Measurements from ENCODE around the gene HOXC11.

HOXC11 gene

DNA sequence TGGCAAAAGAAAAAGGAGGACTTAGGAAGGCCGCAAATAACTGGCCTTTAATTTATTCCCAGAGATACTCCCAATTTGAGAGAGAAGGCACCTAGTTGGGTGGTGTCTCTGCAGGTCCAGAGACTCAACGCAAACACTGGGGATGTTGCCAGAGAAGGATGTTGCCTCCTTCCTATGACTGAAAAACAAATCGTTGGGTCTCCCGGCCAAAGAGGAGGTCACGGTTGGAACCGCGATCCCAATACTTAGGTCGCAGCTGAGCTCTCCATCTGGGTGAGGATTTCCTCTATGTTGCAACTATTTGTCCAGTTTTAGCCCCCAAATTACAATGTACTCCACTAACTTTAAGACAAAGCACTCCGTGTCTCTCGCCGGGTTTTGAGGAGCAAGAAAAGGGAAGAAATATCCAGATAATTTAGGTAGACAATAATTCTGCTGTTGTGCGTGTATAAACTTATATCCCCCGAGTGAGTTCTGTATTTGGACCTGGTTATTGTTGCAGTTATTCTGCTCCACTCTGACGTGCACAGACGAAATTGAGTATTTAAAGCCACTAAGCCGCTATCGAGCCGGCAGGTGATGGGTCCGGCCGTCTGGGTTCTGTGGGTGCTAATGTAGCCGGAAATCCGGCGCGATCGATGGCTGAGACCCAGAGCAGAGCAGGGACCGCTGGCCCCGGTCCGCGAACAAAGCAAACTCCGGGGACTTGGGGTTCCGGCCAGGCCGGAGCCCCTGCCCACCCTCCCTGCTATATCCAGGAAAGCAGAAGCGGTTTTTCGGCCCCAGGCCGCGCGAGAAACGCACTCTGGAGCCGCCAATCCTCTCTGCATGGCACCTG lies 12.5 kb upstream of the HOXC11 start:
- DNase-seq: no peak

DNA sequence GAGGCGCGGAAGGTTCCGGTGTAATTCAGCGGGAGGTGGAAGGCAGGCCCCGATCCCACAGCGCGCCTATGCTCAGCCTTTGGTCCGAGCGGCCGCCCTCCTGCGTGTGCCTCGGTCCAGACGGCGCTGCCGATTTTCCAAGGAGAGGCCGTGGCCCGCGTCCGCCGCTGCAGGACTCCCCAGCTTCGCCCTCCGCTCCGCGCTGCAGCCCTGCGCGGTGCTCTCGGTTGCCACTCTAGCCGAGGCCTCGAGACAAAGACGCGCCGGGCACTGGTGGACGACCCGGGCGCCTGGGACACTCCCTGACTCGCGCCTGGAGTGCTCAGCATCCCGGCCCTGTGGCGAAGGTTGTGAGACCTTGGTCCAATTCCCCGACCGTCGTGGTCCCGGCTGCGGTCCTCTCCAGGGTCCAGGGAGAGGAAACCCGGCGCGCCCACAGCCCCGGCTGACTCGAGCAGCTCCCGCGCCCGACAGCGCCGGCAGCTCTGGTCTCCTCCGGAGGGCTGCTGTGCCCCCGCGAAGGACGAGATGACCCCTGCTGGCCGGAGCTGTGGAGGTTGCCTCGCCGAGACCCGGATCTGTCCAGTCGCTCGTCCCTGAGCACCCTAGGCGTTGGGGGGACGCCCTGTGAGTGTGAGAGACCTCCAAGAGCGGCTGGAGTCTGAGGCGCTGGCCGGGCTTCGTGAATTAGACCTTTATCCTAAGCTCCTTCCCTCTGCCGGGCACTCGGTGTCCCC lies 11.7 kb upstream of the HOXC11 start:
- DNase-seq: no peak

DNA sequence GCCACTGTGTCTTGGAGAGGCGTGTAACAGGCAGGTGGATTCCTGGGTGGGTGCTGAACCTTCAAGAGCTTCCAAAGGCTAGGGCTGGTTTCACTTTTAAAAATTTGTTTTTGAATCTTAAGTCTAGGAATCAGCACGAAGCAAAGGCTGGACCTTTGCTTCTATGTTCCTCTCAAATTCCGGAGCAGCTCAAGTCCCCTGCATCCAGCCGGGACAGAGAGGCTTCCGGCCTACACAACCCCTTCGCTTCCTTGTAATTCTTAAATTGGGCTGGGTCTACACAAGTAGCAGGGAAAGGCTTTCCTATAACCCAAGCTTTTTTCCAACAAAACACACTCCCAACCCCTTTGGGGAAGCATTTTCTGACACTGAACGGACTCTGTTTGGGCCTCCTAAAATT lies 9.9 kb upstream of the HOXC11 start:
- no peak for DNase-seq

DNA sequence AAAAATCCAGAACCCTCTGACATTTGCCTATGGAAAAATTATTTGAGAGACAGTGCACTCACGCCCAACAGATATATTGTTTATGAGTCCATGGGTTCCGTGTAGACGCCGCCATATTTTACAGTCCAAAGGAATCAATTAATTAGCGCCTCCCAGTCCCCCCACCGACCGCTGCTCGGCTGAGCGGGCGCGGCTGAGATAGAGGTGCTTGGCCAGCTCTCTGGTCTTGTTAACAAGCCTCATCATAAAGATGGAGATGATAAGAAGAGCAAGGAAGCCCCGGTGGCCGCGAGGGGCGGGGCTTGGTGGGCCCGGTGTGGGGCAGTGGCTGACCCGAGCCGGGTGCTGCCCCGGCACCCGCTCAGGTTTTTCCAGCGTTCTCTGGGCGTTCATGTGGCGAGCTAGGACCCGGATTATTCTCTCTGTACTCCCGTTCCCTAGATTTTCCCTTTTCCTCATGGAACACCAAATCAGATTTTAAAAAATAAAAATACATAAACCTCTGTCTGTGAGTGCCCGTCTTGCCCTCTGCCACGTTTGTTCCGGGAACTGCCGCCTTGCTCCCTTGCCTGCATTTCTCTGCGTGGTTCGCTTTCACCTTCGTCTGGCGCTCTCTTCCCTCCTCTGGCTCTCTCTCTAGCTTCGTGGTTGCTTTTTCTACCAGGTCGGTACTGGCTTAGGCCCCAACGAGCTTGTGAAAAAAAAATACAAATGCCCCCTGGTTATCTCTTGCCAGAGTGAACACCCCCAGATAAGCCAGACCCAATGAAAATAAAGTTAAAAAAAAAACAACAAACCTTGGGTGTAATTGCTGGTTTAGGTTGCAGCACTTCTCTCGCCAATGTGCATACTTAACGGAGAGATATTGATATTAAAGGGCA lies 9.3 kb upstream of the HOXC11 start:
- DNase-seq: no peak

DNA sequence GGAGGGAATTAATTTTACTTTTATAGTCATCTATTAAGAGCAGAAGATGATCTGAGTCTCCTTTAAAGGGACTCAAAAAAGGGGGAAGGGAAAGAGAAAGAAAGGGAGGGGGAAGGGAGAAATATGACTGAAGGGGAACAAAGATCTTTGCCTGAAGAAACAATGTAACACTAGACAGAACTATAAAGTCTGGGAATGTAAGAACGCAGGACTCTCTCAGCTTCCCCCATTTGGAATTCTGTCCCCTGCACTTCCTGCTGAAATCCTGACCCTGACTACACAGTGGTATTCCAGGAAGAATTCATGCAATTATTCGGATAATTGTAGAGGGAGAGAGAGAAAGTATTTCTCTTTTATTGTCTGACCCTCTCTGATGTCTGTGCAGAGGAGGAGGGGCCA lies 8.6 kb upstream of the HOXC11 start:
- DNase-seq: no peak

DNA sequence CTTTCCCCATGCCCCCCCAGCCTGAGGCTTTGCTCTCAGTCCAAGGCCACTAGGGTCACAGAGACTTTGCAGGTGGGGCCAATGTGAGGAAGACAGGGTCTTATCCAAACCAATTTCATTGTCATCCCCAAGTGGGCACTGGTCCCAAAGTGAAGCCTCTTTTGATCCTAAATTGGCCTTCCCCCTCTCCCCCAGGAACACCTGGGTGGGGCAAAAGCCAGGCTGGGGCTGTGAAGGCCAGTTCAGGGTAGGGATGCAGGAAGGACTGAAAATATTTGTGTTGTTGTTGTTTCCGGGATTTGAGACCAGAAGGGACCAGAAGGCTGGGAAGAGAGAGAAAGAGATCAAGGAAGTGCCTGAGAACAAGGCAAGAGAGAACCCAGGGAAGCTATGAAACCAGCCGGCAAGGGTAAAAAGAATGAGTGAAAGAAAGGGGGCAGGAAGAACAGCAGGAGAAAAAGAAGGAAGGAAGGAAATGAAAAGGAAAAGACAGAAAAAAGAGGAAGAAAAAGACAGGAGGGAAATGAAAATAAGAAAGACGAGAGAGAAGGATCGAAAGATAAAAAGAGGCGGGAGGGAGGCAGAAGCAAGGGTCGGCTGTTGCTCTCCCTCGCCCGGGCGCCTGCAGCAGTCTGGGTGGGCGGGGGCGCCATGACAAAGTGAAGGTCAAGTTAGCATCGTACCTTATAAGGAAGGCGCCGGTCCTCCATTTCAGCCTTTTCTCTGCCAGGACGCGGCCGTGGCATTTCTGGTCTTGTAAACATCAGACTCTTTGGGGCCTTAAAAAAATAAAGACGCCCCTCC lies 7.4 kb upstream of the HOXC11 start:
- DNase-seq: no peak

DNA sequence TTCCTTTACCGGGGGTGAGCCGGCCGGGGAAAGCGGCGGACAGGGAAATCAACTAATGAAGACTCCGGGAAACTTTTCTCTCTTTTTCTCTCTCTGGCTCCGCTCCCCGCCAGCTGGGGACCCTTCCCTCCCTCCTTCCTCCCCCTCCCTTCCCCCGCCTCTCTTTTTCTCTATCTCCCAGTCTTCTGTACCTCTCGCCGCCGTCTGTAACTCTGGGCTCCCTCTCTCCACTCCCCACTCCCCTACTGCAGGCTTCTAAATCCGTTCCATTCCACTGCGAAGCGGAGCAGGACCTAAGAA lies 6.9 kb upstream of the HOXC11 start:
- no peak for DNase-seq

DNA sequence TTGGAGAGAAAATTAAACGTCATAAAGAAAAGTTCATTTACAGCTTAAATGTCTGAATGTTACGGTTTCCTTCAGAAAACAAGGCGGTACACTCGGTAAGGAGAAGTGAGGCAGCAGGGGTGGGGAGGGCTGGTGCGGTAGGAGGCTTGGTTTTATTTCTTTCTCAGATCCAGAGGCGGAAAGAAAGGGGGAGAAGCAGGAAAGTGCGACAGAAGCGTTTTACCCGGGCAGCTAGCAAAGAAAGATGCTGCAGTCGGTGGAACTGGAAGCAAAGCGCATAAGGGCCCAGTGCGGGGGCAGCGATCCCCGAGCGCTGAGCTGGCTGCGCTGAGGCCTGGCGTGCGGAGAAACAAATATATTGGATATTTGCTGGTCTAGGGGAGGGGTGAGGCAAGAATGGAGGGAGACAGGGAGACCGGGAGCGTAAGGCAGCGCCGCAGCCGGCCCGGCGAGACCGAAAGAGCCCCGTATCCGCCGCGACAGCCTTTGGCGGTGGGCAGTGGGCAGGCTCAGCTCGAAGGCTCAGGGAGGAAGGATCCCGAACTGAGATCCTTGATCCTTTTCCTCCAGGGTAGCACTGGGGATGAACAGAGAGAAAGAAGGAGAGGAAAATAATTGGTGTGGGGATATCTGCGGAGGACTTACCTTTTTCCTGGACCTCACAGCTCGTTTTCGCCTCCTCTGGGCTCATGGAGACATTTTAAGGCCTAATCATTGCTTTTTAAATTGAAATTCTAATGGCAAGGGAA lies 6.4 kb upstream of the HOXC11 start:
- DNase-seq: no peak

DNA sequence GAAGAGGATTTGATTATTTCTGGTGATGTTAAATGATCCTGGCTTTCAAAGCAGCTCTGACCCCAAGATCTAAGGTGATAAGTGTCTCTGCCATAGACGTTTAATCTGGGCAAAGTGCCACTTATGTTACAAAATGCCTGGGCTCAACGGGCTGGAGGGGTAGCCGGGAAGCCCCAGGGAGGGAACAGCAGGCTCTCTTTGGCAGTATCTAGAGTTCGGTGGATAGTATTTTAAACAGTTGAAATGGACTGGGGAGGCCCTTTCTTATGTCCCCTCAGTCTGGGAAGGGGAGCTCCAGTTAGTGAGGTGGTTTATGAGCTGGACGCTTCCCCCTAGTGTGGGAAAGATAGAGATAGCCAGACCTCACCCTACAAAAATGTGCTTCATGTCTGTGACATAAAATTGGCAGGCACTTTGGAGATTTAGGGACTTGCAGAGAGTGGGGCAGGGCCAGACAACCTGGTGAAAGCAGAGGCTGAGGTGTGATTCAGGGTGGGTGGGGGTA lies 5.5 kb upstream of the HOXC11 start:
- no peak for DNase-seq

DNA sequence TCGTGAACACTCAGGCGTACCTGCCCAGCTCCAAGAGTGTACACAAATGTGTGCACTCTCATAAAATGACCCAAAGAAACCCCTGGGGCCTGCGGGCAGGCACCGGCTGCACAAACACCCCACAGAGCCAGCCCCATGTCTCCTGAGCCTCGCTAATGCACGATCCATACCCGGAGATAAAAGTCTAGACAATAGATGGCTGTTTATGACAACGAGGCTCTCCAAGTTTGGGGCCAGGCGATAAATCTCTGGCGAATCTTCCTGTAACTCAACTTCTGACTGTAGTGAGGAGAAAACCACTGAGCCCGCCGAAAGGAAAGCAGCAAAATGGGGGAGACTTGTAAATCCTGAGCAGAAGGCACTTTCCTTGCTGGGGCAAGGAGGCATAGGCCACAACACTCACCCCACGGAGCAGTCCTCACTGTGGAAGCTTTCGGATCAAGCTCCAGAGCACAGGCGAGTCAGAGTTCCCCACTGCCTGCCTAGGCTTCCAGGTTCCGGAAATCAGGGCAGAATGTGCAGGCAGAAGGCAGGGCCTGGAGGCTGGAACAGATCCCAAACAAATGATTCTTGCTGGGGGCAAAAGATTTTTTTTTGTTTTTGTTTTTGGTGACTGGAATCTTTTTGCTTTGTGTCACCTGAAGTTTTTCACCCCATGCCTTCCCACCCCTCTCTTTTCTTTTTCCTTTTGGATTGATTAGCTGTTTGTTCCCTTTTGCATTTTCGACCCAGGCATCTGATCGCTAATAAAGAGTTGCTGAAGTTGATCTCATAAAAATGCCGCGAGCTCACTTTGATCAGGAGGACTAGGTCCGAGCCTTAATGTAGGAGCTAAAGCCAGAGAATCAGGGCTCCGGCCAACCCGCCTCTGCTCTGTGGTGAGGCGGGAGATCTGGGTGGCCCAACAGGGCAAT lies 4.5 kb upstream of the HOXC11 start:
- no peak for DNase-seq

DNA sequence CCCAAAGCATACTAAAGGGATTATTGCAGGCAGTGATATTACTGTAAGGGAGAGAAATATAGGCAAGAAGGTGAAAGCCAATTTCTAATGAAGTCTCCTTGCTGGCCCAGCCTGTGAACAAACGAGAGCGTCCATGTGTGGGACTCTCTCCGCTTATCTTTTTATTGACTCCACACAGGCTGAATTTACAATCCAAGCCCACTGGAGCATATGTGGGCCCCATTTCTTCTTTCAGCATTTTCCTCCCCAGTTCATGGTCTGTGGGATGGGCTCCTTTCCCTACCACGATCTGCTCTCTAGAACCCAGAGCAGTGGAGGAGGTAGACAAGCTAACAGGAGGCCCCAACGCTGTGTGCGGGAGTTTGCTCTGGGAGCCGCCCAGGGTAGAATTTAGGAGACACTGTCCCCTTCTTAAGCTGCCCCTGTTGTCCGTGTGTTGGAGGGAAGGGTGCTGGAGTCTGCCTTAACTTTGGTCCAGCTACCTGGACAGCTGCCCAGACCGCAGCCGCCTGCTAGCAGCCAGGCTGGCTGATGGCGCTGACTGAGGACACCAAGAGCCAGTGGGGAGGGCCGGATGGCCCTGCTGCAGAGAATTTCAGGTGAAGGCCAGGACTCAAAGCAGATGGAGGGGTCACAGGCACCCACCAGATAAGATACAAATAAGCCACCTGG lies 3.2 kb upstream of the HOXC11 start:
- no peak for DNase-seq

DNA sequence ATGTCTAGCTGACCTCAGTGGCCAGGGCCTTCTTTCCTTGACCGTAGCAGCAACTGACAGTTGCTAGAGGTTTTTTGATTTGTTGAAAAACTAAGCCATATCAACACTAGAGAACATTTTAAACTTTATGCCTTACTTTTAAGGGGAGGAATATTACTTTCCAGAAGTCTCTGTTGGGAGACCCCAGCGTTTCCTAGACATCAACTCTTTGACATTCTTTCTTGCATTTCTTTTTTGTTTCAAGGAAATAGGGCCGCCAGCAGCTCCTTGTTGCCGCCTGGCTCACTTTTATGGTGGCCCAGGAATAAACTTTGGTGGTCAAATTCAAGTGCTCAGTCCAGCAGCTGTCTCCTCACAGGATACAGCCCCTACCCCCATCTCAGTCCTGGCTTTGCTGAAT lies 2.5 kb upstream of the HOXC11 start:
- no peak for DNase-seq

DNA sequence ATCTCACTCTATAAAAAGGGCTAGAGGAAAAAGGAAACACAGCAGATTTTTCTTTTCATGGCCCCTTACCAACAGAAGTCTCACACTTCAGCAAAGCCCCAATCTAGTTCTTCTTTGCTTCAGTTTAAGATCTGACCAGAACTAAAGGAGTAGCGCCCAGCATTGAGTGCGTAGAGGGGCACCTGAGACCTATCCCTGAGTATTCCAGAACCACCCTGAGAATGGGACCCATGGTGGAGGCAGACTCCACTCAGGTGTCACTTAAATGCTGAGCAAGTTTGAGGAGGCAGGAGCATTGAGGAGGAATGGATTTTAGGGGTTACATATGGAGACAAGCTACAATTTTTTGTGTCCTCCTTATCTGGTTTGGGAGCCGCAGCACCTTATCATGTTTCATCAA lies 1.8 kb upstream of the HOXC11 start:
- DNase-seq: no peak

DNA sequence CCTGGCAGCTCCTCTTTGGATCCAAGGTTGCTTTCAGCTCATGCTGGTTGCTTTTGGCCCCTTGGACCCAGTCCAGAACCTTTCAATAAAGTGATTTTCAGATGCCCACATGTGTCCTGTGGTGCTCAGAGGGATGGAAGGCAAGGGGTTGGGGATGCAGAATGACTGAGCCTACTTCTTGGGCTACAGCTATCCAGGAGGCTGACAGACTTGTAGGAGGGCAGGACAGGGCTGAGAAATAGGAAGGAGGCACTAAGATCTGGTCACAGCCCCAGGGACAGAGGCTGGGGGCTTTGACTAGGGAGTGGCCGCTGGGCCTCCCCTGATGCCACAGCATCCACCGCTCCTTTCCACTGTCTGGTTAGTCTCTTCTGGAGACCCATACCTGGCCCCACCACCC lies 1.2 kb upstream of the HOXC11 start:
- no peak for DNase-seq

DNA sequence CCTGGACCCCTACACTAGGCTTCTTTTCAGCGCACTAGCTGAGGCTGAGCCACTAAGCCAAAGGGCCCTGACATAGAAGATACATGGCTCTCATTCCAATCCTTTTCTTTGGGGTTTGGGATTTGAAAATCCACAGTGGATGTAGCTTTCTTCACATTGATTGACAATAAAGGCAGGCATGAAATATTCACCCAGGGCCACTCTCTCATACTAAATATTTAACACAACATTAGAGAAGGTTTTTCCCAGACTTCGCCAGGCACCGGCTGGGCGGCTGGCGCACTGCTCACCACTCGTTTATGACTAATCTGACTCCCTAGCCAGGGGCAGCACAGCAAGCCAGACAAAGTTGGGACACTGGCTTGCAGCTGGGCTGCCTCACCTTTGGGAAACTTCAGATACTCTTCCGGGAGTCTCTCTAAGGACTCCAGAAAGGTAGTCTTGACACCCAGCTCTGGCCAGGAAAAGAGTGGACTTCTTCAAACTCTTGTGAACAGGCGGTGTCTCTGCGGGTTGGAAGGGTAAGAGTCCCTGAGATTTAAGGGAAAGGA lies 699 bp upstream of the HOXC11 start:
- DNase-seq: no peak

DNA sequence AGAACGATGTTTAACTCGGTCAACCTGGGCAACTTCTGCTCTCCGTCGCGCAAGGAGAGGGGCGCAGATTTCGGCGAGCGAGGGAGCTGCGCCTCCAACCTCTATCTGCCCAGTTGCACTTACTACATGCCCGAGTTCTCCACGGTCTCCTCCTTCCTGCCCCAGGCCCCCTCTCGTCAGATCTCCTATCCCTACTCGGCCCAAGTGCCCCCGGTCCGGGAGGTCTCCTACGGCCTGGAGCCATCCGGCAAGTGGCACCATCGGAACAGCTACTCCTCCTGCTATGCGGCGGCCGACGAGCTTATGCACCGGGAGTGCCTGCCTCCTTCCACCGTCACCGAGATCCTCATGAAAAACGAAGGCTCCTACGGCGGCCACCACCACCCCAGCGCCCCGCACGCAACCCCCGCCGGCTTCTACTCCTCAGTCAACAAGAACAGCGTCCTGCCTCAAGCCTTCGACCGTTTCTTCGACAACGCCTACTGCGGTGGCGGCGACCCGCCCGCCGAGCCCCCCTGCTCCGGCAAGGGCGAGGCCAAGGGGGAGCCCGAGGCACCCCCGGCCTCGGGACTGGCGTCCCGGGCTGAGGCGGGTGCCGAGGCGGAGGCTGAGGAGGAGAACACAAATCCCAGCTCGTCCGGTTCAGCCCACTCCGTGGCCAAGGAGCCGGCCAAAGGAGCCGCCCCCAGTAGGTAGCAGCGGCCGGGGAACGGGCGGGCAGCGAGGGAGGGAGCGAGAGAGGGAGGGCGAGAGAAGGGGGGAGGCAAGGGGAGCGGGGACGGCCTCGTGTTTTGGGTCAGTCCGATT lies 513 bp downstream of the HOXC11 start:
- no peak for DNase-seq

DNA sequence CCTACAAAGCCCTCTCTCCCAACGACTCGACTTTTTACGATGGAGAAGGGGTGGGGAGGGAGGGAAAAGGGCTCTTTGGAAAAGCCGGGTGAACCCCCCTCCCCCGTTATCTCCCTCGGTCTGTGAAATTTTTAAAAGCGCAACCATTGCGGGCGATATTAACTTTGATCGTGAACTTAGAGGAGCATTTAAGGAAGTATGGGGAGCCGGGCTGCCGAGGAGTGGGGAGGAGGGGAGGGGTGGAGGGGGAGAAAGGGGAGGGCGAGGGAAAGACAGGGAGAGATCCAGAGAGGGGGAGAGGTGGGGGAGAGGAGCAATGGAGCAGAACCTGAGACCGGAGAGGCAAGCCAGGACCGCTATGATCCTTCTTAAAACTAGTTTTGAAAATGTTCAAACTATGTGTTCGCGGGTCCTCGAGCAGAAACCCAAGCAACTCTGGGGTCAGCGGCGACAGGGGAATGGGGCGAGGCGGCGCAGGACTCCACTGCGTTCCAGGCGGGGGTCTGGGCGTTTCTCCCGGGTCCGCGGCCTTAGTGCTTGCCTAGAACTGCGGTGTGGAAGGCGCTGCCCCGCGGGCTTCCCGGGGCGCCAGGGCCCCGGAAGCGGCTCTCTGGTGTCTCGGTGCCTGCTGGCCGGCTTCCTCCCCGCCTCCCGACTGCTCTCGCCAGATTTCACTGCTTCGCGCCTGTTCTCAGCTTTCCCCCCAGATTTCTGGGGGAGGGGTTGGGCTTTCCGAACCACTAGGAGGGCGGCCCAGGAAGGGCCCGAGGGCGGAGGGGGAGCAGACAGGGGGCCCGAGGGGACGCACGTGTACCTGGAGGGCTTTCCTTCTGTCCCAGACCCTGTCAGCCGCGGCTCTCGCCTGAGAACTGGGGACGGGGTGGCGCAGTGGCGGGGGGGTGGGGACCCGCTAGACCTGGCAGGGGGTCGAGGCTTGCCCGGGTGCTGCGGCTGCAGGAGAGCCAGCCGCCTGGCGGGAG lies 1.4 kb downstream of the HOXC11 start, which contains the start of gene HOTAIR:
Gene HOTAIR (minus strand): TSS at position 871 of the 980 bp plus-strand sequence.
- DNase-seq: no peak

DNA sequence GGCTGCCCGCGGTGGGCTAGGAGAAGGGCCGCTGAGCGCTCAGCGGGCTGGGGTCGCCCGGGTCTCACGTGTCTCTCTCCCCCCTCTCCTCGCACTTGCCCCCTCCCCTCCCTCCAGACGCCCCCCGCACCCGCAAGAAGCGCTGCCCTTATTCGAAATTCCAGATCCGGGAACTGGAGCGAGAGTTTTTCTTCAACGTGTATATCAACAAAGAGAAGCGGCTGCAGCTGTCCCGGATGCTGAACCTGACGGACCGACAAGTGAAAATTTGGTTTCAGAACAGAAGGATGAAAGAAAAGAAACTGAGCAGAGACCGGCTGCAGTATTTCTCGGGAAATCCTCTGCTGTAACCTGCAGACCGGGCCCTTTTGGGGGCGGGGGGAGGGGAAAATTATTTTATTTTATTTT lies 2.1 kb downstream of the HOXC11 start:
- DNase-seq: no peak

Measured in NCI-H2227 treated with DMSO at 0.1 percent for 48 hours (cell line).